T follicular helper cell (primary cell): ENCODE results near the gene SGO1.
"Not testable (repeated sequence)": the region's sequence is repeated elsewhere in the genome, so short reads cannot be mapped to it uniquely, and the experiment has no call there.

ENCODE experiments used
- DNase-seq: peaks from one replicate; pipeline ENCODE4 v3.0.0-alpha.2; 2020; ENCODE audit warnings: low read depth
- total RNA-seq, 2 experiments: gene quantifications; one replicate each; lab custom pipeline; 2026; lab: John Stamatoyannopoulos, UW

The SGO1 gene
- 0.18 to 2.3 reads per million in 2 experiments for total RNA-seq

DNA sequence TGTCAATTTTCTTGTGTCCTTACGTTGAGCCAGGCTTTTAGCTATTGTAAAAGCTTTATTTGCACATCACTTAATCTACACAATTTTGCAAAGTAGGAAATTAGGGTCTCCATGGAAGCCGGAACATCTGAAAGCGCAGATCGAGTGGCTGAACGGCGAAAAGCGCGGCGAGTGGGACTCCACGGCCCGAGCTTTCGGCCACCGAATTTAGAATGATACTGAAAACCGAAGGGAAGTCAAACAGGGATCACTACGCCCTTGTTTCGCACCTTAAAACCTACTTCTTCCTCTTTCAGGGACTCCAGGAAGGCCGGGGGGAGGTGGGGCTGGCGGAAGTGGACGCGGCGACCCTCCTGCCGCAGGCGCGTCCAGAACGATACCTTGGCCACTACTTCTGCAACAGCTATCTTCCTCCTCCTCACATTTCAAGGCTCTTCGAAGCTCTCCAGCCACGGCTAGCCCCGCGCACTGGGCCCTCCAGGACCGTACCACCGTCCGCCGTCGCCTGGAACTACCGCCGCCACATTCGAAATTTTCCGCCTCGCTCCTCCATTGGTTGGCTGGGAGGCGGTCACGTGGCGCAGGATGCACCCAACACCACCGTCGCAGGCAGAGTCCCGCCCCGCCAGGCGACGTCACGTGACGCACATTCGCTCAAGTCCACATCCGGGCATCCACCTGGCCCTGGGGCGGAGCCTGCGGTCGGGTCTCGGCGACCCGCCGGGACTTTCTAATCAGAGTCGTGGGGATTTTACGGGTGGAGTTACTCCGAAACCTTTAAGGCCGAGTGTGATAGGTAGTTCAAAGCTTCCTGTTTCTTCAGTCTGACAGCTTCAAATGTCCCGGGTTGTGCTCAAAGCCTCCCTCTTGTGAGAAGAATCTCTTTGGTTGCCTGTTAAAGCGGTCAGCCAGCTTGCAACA lies at the start of gene SGO1:
TSS of gene SGO1 (minus strand) at position 528 of the 921 bp plus-strand sequence. CDS start 2,179 bp downstream, outside the sequence.
- peak; percentile 100 for DNase-seq

DNA sequence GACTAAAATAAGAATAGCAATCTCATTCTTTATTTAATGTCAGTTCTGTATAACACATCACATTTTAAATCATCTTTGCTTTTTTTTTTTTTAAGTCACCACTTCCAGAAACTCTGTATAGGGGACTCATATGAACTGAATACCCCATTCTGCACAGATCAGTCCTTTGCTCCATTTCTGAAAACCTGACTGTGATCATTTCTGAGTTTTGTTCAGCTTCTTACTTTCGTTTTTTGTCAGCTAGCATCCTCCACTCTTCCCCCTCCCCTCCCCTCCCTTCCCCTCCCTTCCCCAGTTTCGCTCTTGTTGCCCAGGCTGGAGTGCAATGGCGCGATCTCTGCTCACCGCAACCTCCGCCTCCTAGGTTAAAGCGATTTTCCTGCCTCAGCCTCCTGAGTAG lies 49.8 kb upstream of the SGO1 start:
- DNase-seq, result no peak

- no peak for DNase-seq
These were observed 47.1 kb upstream of the SGO1 start for GRCh38 chr3:20232906-20233780.

GRCh38 chr3:20230954-20231353 lies 44.9 kb upstream of the SGO1 start:
- no peak for DNase-seq

DNA sequence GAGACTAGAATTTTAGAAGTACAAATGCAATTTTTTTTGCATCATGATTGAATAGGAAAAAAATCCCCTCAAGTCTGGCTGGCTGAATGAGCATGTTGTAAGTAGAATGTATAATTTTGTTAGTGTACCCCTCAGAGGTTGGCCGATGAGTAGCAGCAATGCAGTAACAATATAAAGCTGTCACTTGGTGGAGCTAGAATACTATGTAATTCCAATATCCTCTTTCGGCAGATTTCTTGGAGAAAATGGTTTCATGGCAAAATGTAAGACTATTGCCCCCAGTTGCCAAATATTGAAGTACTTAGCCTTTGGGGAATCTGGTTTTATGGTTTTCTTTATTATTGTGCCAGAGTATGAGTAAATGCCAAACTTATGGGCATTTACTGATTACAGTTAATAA lies 39.8 kb upstream of the SGO1 start:
- DNase-seq, result no peak

DNA sequence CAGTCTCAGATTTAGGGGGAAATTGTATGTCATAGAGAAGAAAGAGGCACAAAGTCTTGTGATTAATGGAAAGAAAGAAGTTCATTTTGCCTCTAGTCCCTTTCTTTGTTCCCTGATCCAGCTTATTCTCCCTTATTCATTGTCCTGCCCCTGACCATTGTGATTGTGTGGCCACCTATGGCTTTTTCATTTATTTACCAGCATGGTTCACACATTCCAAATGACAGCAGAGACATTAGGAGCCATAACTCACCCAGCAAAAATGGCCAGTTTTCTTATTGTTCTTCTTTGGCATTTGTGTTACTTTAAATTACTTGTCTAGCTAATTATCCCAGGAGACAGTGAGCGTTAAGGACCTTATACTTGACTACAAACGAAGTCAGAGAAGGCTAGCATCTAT lies 36.3 kb upstream of the SGO1 start:
- no peak for DNase-seq

DNA sequence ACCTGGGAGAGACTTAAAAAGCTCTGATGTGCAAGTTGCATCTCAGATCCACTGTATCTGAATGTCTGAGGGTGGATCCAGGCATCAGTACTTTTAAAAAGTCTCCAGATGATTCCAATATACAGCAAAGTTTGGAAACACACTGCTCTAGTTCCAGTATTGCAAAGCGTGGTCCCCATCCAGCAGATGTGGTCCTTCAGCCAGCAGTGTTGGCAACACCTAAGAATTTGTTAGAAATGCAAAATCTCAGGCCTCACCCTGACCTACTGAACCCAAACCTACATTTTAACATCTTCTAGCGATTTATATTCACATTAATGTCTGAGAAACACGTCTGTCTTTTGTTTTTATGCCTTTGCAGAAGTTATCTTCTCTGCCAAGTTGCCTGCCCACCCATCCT lies 32.2 kb upstream of the SGO1 start:
- DNase-seq, result no peak

DNA sequence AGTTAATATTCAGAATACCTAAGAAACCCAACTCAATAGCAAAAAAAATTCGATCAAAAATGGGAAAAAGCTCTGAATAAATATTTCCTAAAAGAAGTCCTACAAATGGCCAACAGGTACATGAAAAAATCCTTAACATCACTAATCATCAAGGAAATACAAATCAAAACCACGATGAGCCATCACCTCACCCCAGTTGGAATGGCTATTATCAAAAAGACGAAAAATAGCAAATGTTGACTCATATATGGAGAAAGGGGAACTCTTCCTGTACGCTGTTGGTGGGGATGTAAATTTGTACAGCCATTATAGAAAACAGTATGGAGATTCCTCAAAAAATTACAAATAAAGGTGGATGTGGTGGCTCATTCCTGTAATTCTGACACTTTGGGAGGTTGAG lies 29.6 kb upstream of the SGO1 start:
- no peak for DNase-seq

DNA sequence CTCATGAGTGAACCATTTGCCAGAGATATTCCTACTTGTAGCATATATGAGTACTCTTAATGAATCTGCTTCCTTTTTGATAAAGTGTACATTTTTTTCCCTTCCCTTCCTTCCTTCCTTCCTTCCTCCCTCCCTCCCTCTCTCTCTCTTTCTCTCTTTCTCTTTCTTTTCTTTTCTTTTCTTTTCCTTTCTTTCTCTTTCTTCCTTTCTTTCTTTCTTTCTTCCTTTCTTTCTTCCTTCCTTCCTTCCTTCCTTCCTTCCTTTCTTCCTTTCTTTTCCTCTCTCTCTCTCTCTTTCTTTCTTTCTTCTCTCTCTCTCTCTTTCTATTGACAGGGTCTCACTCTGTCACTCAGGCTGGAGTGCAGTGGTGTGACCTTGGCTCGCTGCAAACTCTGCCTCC lies 27.5 kb upstream of the SGO1 start:
- not testable (repeated sequence) for DNase-seq

GRCh38 chr3:20207945-20208344 lies 21.9 kb upstream of the SGO1 start:
- DNase-seq, result not testable (repeated sequence)

GRCh38 chr3:20205898-20206297 lies 19.9 kb upstream of the SGO1 start:
- DNase-seq, result not testable (repeated sequence)

- DNase-seq, result no peak
These were observed 15.1 kb upstream of the SGO1 start for GRCh38 chr3:20201143-20201542.

DNA sequence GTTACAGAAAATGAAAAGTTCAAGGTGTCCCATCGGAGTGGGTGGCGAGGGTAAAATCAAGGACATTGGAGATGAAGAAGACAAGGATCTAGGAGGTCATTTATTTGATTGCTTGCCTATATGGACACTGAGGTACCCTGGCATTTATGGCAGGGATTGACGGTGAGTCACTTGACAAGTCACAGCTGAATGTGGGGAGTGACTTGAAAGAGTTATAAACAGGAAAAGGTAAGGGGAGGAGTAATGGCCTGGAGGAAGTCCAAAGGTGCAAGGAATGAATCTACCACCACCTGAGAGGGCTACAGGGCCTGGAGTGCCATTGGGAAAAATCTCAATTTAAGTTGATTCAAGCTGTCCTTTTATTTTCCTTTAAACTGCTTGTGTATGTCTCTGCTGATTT lies 11.8 kb upstream of the SGO1 start:
- no peak for DNase-seq

GRCh38 chr3:20194793-20195460 lies 8.9 kb upstream of the SGO1 start:
- no peak for DNase-seq

GRCh38 chr3:20190991-20191390 lies 5.0 kb upstream of the SGO1 start:
- no peak for DNase-seq

DNA sequence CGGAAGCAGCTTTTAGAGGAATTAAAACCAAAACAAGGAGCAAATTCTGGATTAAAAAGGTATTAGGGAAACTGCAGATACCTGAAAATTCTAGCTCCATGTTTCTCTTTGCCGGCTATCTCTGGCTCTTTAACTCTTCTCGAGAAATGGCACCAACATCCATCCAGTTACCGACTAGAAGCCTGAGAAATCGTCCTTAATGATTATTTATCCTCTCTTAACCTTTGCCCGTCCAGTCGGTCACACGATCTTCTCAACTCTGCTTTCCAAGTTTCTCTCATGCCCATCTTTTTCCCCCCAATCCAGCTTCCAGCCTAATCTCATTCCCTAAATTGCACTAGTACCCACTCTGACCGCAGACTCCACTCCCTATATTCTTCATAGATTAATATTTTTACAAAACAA lies 596 bp upstream of the SGO1 start:
- no peak for DNase-seq

GRCh38 chr3:20185331-20185678 lies 701 bp downstream of the SGO1 start:
- DNase-seq, result no peak

DNA sequence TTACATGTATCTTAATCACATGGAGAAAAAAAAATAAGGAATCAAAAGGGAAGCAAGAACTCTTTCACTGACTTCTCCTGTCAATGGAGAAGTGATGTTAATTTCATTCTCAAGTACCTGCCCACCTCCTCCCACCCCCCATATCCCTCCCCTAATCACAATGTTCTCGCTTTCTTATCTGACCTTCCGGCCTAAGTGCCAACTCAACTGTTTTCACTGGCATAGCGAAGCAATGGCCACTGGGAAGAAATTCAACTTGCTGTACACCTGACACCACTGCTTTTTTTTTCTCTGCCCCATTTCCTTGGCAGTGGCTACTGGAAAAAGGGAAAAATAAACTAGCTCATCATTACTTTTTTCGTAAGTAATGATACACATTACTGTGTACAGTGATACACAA lies 3.8 kb downstream of the SGO1 start:
- no peak for DNase-seq

DNA sequence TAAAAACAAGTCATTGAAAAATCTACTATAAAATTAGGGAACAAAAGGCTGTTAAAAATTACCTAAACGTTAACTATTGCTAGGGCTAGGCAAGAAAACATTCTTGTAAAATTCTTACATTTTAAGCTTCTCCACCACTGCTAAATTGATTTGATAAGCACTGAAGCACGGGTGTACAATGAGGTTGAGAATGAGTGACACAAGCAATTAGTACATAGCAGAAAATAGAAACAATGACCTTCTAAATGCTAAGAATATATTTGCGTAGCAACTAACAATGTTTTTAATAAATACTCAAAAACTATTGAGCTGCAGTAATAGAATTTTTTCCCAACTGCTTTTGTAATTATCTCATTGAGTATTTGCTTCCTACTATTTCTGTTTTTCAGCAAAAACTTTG lies 4.7 kb downstream of the SGO1 start:
- DNase-seq, result no peak

DNA sequence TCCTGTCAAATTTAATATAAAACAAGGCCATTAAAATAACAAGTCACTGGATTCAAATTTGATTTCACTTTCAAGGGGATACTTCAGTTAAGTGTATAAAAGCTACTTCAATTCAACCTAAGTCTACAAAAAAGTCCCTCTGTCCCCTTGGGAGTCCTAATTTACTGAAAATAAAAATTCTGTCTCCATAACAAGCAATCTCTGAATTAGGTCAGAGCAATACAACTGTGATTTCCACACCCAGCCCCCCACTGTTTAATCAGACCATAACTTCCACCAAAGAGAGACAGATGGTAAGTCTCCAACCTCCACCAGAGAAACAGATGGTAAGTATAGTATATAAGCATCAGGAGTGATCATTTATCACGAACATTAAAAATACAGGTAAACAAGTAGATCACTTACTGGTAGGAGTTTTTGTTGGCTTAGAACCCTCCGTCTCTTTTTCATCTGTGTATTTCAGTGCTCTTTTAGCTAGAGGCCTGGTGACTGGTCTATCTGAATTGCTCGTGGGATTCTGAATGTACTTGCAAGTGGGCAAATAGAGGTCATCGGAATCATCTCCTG lies 12.1 kb downstream of the SGO1 start:
- no peak for DNase-seq

DNA sequence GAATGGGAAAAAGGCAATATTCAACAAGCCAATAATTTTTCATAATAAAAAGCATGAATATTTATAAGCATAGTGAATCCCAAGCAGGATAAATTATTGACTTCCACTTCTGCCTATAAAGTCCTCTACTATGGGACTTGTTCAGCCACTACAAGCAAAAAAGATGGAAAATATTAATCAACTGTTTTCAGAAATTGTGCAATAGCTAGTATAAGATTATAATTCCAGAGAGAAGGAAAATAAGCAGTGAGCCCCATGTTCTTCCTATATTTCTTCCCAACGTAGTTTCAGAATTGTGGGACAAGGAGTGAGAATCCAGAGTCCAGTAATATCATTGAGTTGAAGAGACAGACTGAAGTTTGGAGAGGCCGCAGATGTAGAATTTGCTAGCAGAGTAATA lies 24.3 kb downstream of the SGO1 start:
- DNase-seq, result no peak

DNA sequence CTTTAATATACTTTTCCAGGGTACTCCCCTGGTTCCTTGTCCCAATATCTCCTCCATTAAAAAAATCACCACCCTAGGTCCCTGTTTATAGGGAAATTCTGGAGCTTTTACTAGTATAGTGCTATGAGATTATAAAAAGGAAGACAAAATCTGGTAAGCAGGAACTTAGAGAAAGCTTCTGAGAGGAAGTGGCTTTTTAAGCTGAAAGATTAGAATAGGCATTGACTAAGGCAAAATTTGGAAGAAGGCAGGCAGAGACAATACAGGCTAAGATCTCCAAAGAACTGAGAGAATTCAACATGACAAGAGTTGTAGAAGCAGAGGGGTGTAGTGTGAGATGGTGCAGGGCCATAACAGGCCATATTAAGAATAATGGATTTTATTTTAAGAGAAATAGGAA lies 25.8 kb downstream of the SGO1 start:
- no peak for DNase-seq
